GM10847 (cell line): ENCODE measurements around the gene TRIM2.

Source experiments
- POLR2A ChIP-seq: IDR thresholded peaks from 2 replicates; pipeline ENCODE4 v1.6.1; 2011; ENCODE audit not compliant: insufficient read length; ENCODE audit errors: extremely low read depth

Gene TRIM2

GRCh38 chr4:153252122-153252521 is 47.9 kb downstream of the TRIM2 start:
- TF ChIP-seq POLR2A, result no peak

DNA sequence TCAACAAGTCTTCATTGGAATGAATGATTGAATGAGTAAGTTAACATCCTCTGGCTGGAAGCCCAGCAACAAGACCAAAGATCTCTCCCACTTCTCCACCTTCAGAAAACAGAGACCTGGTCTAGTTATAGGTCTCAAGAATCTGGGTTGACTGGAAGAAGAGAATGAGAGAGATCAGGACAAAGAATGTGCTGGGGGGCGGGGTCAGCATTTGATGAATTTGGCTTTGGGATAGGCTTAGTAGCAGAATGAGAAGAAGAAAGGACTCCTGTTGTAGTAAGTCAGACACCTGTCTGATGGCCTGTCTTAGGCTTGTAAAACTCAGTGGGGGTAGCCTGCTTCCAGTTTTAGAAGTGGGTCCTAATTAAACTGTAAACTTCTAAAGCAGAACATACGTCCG is 51.0 kb downstream of the TRIM2 start:
- no peak for TF ChIP-seq POLR2A

GRCh38 chr4:153257151-153257620 is 52.9 kb downstream of the TRIM2 start:
- TF ChIP-seq POLR2A, result no peak

GRCh38 chr4:153257991-153258390 is 53.7 kb downstream of the TRIM2 start:
- no peak for TF ChIP-seq POLR2A

- TF ChIP-seq POLR2A, result no peak
These were observed 54.5 kb downstream of the TRIM2 start for GRCh38 chr4:153258750-153259149.

DNA sequence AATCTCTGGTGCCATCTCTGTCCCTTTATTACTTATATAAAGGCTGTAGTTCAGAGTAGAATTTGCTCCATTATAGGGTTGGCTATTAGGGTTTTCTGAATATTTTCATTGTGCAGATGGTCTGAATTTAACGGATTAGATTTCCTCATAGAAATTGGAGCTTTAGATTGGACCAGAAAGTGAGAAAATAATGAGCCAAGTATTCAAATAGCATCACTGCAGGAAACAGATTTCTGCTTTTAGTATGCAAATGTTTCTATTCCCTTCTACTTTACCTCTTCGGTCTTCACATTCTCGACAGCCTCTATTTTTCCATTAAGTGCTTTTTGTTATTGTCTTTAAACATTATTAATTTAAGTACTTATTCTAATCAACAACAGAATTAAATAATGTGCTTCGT is 55.4 kb downstream of the TRIM2 start:
- TF ChIP-seq POLR2A, result no peak

DNA sequence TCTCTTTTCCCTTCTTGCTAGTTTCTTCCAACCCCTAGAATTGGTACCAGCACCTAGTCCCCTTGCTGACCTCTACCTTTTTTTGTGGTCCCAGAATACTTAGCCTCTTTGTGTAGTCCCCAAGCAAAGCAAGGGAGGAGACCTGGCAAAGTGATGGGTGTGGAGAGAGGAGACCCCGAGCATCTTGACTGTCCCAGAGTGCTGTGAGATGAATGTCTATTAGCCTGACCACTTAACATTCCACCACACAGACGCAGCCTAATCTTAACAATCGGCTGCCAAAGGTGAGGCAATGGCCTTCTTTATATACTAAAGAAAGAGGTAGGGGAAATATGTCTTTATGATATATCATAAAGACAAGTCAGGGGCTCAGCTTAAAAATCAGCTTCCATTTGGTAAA is 55.9 kb downstream of the TRIM2 start:
- no peak for TF ChIP-seq POLR2A

DNA sequence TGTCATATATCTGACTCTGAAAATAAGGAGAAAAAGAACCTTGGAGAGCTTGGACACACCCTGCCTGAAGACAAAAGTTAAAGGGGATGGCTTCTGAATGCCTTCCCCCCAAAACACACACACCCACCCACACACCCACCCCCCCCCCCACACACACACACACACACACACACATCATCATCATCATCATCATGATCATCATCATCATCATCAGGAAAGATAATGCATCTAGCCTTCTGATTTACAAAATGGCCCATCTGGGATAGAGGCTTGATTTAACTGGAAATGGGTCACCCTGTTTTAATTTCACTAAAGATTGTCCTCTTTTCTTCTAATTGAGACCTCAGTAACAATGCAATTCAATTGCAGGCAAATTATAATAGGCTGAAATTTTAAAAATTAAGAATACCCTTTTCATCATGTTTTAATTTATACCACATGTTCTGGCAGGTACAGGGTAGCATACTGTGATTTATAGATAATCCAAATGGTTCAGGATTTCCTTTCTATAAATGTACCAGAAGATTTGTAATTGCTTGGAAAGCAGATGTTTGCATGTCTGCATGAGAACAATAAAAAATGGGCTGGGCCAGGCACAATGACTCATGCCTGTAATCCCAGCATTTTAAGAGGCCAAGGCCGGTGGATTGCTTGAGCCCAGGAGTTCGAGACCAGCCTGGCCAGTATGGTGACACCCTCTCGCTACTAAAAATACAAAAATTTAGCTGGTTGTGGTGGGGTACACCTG is 56.5 kb downstream of the TRIM2 start:
- no peak for TF ChIP-seq POLR2A

GRCh38 chr4:153261461-153261860 is 57.2 kb downstream of the TRIM2 start:
- no peak for TF ChIP-seq POLR2A

- TF ChIP-seq POLR2A, result no peak
These were observed 57.7 kb downstream of the TRIM2 start for GRCh38 chr4:153261914-153262313.

- no peak for TF ChIP-seq POLR2A
These were observed 61.2 kb downstream of the TRIM2 start for GRCh38 chr4:153265306-153266047.

GRCh38 chr4:153266988-153267387 is 62.7 kb downstream of the TRIM2 start:
- TF ChIP-seq POLR2A, result no peak

DNA sequence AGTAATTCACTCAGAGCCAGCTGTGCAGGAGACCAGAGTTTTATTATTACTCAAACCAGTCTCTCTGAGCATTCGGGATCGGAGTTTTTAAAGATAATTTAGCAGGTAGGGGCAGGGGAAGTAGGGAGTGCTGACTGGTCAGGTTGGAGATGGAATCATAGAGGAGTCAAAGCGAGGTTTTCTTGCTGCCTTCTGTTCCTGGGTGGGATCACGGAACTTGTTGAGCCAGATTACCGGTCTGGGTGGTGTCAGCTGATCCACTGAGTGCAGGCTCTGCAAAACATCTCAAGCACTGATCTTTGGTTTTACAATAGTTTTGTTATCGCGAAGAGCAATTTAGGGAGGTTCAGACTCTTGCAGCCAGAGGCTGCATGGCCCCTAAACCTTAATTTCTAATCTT is 63.6 kb downstream of the TRIM2 start:
- no peak for TF ChIP-seq POLR2A

- TF ChIP-seq POLR2A, result no peak
These were observed 64.1 kb downstream of the TRIM2 start for GRCh38 chr4:153268295-153268694.

- TF ChIP-seq POLR2A, result no peak
These were observed 65.2 kb downstream of the TRIM2 start for GRCh38 chr4:153269218-153269990.

GRCh38 chr4:153270361-153270760 is 66.1 kb downstream of the TRIM2 start:
- TF ChIP-seq POLR2A, result no peak

- TF ChIP-seq POLR2A, result no peak
These were observed 67.6 kb downstream of the TRIM2 start for GRCh38 chr4:153271820-153272219.
